Colon (tissue), 2 donors: Measurements from ENCODE around the gene UCN3.

Source experiments
- FAIRE-seq: peaks from 2 replicates; lab custom pipeline; 2012; peaks lifted over from hg19 to GRCh38; lab: Jason Lieb, UNC
- donor health status: control.
- donor health status: control.

UCN3 gene

GRCh38 chr10:5364890-5365338, at the start of gene UCN3:
UCN3 (plus strand) TSS chr10:5364966; CDS start chr10:5373721, 8,755 bp downstream.
- no peak for FAIRE-seq

GRCh38 chr10:5317547-5318107, 47.1 kb upstream of the UCN3 start:
- FAIRE-seq, result no peak

- no peak for FAIRE-seq
Observed at GRCh38 chr10:5318148-5318547, 46.6 kb upstream of the UCN3 start.

- FAIRE-seq, result no peak
Observed at GRCh38 chr10:5319863-5320262, 44.9 kb upstream of the UCN3 start.

GRCh38 chr10:5321273-5321672, 43.5 kb upstream of the UCN3 start:
- no peak for FAIRE-seq

- no peak for FAIRE-seq
Observed at GRCh38 chr10:5323446-5323845, 41.3 kb upstream of the UCN3 start.

GRCh38 chr10:5325076-5325475, 39.7 kb upstream of the UCN3 start:
- FAIRE-seq, result no peak

- FAIRE-seq, result no peak
Observed at GRCh38 chr10:5334196-5334880, 30.4 kb upstream of the UCN3 start.

- no peak for FAIRE-seq
Observed at GRCh38 chr10:5338010-5338409, 26.8 kb upstream of the UCN3 start.

GRCh38 chr10:5343092-5343491, 21.7 kb upstream of the UCN3 start:
- FAIRE-seq, result no peak

GRCh38 chr10:5343561-5343960, 21.2 kb upstream of the UCN3 start:
- FAIRE-seq, result no peak

- no peak for FAIRE-seq
Observed at GRCh38 chr10:5343979-5344378, 20.8 kb upstream of the UCN3 start.

- no peak for FAIRE-seq
Observed at GRCh38 chr10:5344746-5345145, 20.0 kb upstream of the UCN3 start.

- no peak for FAIRE-seq
Observed at GRCh38 chr10:5346881-5347280, 17.9 kb upstream of the UCN3 start.

- no peak for FAIRE-seq
Observed at GRCh38 chr10:5349362-5349761, 15.4 kb upstream of the UCN3 start.

GRCh38 chr10:5354068-5354467, 10.7 kb upstream of the UCN3 start:
- FAIRE-seq, result no peak

GRCh38 chr10:5355594-5356301, 9.0 kb upstream of the UCN3 start:
- FAIRE-seq, result no peak

- FAIRE-seq, result no peak
Observed at GRCh38 chr10:5356302-5356763, 8.4 kb upstream of the UCN3 start.

- FAIRE-seq, result no peak
Observed at GRCh38 chr10:5360318-5360915, 4.3 kb upstream of the UCN3 start.

GRCh38 chr10:5361966-5362365, 2.8 kb upstream of the UCN3 start:
- FAIRE-seq, result no peak

GRCh38 chr10:5362873-5363272, 1.9 kb upstream of the UCN3 start:
- FAIRE-seq, result no peak

GRCh38 chr10:5364374-5364773, 392 bp upstream of the UCN3 start:
- FAIRE-seq, result no peak

- no peak for FAIRE-seq
Observed at GRCh38 chr10:5365928-5366327, 1.2 kb downstream of the UCN3 start.
